22Rv1 (cell line): Measurements from ENCODE around the gene HNRNPH2.

Experiments
- H3K27ac ChIP-seq: fragments of 450-650 bp; 2 replicates; pipeline ENCODE4 v1.5.1; 2017
- ZFX ChIP-seq: fragments of 450-650 bp; IDR thresholded peaks from 2 replicates; pipeline ENCODE4 v1.6.1; 2017; ENCODE audit warnings: antibody characterized with exemption, borderline replicate concordance
- TF ChIP-seq, protein P1 (sequence below): fragments of 450-650 bp; IDR thresholded peaks from 2 replicates; pipeline ENCODE4 v1.5.1; 2017; ENCODE audit warnings: mild to moderate bottlenecking

The HNRNPH2 gene

DNA sequence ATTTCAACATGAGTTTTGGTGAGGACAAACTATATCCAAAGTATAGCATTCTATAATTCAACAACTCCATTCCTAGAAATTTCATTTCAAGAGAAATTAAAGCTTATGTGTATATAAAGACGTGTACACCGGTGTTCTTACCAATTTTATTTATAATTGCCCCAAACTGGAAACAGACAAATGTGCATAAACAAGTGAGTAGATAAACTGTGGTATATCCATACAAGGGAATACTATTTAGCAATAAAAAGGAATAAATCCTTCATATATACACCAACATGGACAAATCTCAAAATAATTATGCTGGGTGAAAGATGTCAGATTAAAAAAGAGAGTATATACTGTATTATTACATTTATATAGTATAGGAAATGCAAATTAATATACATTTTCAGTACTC lies 19.9 kb downstream of the HNRNPH2 start:
- H3K27ac ChIP-seq: no peak overlapping the region
- TF ChIP-seq ZFX: no peak
- TF ChIP-seq, protein P1, sequence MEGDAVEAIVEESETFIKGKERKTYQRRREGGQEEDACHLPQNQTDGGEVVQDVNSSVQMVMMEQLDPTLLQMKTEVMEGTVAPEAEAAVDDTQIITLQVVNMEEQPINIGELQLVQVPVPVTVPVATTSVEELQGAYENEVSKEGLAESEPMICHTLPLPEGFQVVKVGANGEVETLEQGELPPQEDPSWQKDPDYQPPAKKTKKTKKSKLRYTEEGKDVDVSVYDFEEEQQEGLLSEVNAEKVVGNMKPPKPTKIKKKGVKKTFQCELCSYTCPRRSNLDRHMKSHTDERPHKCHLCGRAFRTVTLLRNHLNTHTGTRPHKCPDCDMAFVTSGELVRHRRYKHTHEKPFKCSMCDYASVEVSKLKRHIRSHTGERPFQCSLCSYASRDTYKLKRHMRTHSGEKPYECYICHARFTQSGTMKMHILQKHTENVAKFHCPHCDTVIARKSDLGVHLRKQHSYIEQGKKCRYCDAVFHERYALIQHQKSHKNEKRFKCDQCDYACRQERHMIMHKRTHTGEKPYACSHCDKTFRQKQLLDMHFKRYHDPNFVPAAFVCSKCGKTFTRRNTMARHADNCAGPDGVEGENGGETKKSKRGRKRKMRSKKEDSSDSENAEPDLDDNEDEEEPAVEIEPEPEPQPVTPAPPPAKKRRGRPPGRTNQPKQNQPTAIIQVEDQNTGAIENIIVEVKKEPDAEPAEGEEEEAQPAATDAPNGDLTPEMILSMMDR: no peak

DNA sequence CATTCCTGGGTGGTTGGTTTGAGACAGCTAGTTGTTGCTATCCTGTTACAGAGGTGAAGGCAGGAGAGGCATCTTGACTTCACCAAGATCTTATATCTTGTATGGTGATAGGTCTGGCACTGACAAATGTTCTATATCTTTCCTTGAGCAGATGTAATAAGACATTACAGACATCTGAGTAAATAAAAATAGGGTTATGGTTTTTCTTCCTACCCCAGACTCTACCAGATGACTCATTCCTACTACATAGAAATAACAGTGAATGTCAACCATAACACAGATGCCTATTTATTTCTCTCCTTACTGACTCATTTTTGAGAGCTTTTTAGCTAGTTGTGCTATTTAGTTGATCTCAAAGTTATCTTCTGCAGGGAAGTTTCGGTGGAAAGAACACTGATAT lies 21.9 kb downstream of the HNRNPH2 start:
- no peak for TF ChIP-seq ZFX
- TF ChIP-seq, protein P1: no peak
- no peak overlapping the region for H3K27ac ChIP-seq

DNA sequence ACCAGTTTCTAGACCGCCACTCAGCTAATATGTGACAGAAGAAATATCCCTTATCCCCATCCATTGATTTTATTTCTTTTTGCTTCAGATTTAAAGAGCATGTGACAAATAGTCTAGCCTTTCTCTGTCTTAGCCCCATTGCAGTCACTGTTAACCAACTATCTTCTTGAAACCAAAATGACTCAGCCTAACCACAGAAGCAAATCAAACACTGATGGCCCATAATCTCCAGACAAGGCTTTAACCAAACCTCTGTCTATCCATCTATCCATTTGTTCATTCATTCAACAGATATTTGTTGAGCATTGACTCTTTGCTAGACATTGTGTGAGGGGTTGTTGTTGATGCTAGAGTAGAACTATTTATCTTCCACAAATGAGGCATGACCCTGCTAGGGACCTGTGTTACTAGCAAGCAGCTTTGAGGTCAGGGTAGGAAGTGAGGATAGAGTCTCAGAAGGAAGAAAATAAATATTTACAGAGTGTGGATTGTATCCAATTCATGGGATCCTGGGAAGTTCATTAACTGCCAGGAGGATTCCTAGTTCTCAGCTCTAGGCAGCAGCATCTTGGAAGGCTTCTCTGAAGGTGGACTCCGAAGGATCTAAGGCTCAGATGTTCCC lies 22.5 kb downstream of the HNRNPH2 start:
- no peak overlapping the region for H3K27ac ChIP-seq

DNA sequence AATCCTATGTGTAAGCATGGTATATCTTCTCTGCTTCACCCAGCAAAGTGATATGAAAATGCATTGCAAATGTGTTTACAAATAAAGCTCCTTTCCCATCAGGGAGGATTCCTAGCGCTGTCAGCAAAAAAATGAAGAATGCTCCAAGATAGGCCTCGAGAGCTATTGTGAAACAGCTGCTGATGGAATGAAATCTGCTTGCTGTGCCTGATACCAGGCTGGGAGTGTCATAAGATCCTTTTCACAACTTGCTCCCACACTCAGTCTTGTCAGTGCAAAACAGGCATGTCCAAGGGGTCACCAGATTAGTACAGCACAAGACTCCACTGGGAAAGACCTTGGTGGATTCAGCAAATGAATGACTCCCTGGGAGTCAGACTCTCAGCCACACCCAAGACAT lies 34.1 kb downstream of the HNRNPH2 start:
- H3K27ac ChIP-seq: no peak overlapping the region
- TF ChIP-seq, protein P1: no peak
- no peak for TF ChIP-seq ZFX

More for the DNA sequence above, 22.5 kb downstream of the HNRNPH2 start:
- no peak for TF ChIP-seq ZFX

DNA sequence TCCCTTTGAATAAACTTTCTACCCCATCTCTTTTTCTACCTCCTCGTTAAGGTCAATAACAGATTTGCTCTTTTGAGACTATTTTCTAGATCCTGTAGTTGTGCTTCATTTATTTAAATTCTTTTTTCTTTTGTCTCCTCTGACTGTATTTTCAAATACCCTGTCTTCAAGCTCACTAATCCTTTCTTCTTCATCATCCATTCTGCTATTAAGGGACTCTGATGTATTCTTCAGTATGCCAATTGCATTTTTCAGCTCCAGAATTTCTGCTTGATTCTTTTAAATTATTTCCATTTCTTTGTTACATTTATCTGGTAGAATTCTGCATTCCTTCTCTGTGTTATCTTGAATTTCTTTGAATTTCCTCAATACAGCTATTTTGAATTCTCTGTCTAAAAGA lies 41.3 kb downstream of the HNRNPH2 start:
- H3K27ac ChIP-seq: no peak overlapping the region
- TF ChIP-seq, protein P1: no peak
- TF ChIP-seq ZFX: no peak

DNA sequence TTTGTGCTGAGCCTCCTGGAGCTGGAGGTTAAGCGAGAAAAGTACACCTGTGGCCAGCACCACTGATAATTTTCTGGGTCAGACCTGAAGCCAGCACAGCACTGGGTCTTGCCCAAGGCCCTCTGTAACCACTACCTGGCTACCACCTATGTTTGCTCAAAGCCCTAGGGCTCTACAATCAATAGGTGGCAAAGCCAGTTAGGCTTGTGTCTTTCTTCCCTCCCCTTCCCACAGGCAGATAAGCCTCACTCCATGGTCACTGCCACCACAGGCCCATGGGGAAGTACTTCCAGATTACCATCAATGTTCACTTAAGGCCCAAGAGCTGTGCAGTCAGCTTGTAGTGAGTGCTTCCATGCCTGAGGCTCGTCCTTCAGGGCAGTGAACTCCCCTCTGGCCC lies 42.1 kb downstream of the HNRNPH2 start:
- H3K27ac ChIP-seq: no peak overlapping the region
- TF ChIP-seq, protein P1: no peak
- TF ChIP-seq ZFX: no peak

DNA sequence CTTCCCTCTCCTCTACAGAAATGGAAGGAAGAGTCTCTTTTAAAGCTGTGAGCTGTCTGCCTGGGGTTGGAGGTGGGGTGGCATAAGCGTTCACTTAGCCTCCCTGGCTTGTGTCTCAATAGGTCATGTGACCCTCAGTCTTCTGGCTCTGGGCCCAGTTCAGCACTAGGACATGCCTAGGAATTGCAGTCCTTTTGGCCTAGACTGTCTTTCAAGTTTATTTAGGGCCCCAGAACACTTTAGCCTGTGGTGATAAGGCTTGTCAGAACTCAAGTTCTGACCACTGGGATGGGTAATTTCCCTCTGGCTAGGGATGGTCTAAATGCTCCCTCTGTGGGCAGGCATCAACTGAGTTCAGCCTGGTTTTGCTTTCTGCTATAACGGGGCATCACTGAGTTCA lies 42.9 kb downstream of the HNRNPH2 start:
- H3K27ac ChIP-seq: no peak overlapping the region
- TF ChIP-seq, protein P1: no peak
- no peak for TF ChIP-seq ZFX

DNA sequence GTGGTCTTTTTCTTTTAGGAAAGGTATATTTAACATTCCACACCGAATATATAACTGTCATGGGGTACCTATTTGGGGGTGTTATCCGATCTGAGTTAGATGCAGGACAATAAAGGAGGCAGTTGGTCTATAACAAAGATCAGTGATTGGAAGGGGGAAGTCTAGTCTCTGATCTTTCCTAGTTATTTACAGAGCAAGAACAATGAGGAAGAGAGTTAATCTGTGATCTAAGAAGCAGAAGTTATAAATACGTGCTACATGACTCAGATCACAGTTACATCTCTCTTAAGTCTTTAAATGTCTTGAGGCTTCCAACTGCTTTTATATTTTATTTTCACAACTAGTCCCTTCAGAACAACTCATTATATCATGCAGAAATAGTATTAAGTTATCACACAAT lies 44.0 kb downstream of the HNRNPH2 start:
- no peak for TF ChIP-seq ZFX
- TF ChIP-seq, protein P1: no peak
- no peak overlapping the region for H3K27ac ChIP-seq
